NCI-H1048 (cell line): ENCODE data around the gene CIAO2B.
"Not testable (repeated sequence)": the region's sequence is repeated elsewhere in the genome, so short reads cannot be mapped to it uniquely, and the experiment has no call there.

Source experiments
- DNase-seq: peaks from one replicate; lab custom pipeline; 2025; lab: John Stamatoyannopoulos, UW

CIAO2B gene

GRCh38 chr16:66936889-66937554, 2.8 kb upstream of the CIAO2B start:
- no peak for DNase-seq

GRCh38 chr16:66936462-66936861, 2.3 kb upstream of the CIAO2B start:
- no peak for DNase-seq

DNA sequence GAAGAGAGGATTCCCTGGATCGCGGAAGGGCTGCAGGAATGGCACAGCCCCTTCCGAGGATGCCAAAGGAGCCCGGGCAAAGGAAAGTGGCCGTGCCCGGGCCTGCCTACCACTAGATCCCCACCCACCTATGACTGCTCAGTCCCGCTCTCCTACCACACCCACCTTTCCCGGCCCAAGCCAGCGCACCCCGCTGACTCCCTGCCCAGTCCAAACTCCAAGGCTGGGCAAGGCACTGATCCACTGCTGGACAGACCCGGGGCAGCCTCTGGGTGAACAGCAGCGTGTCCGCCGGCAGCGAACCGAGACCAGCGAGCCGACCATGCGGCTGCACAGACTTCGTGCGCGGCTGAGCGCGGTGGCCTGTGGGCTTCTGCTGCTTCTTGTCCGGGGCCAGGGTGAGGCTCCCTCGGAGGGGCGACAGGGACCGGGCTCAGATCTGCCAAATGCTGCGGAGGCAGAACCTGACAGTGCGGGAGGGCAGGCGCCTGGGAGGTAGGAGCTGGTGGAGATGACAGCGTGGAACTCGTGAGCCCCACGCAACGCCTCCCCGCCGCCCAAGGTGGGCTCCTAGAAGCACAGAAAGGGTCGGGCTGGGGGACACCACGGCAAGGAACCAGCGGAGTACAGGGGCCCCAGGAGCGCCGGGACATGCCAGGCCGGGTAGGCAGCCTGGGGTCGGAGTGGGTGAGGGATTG, 1.3 kb upstream of the CIAO2B start, which contains the start of gene CES2:
TSS of gene CES2 (plus strand) at position 203 of the 698 bp plus-strand sequence. CDS start at position 323, 120 bp downstream.
- DNase-seq: no peak

- DNase-seq: not testable (repeated sequence)
Observed at GRCh38 chr16:66934839-66935313, 674 bp upstream of the CIAO2B start.

- DNase-seq: no peak
Observed at GRCh38 chr16:66933776-66934137, 445 bp downstream of the CIAO2B start.

GRCh38 chr16:66932076-66932475, 2.1 kb downstream of the CIAO2B start:
- DNase-seq: no peak

GRCh38 chr16:66931665-66932064, 2.5 kb downstream of the CIAO2B start:
- DNase-seq: no peak

DNA sequence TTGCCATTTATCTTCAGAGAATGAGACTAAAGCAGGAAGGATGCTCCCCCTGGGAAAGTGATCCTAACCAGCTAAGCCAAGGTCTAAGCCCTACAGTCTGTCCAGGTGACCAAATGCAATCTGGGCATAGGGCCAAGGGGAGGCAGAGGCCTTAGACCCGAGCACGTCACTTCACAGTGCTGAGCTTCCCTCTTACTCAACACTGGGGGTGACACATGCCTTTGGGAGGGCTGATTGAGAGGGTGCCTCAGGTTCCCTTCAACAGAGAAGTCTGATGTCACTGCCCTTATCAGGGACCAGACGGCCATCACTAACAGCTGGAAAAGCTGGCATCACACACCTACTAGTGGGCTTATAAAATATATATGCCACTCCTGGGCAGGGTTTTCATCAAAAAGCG, 4.0 kb downstream of the CIAO2B start:
- no peak for DNase-seq

DNA sequence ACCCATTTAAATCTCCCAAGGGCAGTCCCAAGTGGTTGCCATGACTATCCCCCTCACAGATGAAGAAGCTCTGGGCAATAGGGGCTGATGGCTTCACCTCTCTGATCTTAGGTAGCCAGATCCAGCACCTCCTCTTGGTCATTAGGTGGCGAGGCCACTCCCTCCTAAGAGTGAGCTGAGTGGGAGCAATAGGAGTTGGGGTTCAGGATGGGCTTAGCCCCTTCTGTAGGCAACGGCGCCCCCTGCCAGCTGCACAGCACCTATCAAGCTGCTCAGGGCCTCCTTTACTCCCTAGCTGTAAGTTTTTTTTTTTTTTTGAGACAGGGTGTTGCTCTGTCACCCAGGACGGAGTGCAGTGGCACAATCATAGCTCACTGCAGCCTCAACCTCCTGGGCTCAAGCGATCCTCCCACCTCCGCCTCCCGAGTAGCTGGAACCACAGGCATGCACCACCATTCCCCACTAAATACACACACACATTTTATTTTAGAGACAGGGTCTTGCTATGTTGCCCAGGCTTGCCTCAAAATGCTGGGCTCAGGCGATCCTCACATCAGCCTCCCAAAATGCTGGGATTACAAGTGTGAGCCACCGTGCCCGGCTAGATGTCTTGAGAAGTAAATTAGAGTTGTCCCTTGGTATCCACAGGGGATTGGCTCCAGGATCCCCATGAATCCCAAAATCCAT, 5.4 kb downstream of the CIAO2B start:
- DNase-seq: no peak

- no peak for DNase-seq
Observed at GRCh38 chr16:66927918-66928649, 6.1 kb downstream of the CIAO2B start.

- no peak for DNase-seq
Observed at GRCh38 chr16:66926961-66927436, 7.2 kb downstream of the CIAO2B start.

- DNase-seq: no peak
Observed at GRCh38 chr16:66926171-66926947, 7.8 kb downstream of the CIAO2B start.

DNA sequence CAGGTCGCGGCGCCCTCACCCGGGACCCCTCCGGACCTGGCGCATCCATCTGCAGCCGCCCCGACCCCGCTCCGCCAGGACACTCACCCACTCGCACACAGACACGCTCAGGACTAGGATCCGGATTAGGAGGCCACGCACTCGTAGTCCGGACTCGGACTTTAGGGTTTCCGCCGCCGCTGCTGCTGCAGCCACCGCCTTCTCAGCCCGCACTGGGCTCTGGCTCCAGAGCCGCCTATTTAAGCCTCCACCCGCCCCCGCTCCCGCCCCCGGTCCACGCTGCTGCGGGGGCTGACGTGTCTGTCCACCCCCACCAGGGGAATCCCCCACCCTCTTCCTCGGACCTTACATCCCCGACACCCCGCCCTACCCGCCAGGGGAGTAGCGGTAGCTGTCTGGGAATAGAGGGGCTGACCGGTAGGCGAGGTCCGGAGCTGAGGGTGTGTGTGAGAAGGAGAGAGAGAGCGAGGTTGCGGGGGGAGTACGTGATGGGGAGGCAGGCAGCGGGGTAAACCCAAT, 8.8 kb downstream of the CIAO2B start, which contains the start of gene RRAD:
TSS of gene RRAD (minus strand) at position 214 of the 519 bp plus-strand sequence. CDS start 356 bp downstream, outside the sequence.
- no peak for DNase-seq

DNA sequence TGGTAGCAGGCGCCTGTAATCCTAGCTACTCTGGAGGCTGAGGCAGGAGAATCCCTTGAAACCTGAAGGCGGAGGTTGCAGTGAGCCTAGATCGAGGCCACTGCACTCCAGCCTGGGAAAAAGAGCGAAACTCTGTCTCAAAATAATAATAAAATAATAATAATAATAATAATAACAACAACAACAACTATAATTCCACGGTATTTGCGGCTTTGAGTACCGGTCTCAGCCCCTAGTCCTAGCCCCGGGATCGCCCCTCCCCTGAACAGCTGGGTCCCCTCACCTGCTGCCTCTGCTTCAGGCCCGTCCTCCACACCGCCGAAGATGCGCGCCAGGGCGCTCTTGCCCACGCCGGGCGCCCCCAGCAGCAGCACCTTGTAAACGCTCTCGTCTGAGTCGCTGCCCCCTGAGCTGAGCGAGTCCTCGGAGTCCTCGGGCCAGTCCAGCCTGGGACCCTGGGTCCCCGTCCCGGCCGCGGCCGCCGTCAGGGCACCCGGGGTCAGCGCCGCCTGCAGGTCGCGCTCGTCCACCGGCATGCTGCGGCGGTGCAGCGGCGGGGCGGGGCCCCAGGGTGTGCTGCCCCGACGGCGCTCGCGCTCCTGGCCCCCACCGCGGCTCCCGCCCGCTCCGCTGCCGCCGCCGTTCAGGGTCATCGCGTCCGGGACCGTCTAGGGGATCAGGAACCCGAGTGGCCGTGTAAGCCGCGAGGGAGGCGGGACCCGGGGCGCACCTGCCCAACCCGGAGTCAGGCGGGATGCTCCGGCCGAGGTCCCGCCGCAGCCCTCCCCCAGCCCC, 9.5 kb downstream of the CIAO2B start:
- DNase-seq: no peak

GRCh38 chr16:66923866-66924265, 10.3 kb downstream of the CIAO2B start:
- no peak for DNase-seq

DNA sequence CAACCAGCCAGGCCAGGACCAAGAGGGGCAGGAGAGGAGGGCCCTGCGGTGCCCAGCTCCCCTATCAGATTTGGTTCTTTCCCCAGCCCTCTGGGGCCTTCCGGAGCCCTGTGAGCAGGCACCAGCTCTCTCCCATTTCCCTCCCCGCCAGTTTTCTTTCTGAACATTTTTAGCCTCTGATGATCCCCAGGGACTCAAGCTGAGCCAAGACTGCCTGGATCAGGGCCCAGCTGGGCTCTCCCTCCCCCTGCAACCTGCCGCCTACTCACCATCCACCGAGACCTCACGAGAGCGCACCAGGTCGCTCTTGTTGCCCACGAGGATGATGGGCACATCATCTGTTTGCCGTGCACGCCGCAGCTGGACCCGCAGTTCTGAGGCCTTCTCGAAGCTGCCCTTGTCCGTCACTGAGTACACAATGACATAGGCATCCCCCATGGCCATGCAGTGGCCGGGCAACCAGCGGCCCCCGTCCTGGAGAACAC, 10.9 kb downstream of the CIAO2B start:
- no peak for DNase-seq

DNA sequence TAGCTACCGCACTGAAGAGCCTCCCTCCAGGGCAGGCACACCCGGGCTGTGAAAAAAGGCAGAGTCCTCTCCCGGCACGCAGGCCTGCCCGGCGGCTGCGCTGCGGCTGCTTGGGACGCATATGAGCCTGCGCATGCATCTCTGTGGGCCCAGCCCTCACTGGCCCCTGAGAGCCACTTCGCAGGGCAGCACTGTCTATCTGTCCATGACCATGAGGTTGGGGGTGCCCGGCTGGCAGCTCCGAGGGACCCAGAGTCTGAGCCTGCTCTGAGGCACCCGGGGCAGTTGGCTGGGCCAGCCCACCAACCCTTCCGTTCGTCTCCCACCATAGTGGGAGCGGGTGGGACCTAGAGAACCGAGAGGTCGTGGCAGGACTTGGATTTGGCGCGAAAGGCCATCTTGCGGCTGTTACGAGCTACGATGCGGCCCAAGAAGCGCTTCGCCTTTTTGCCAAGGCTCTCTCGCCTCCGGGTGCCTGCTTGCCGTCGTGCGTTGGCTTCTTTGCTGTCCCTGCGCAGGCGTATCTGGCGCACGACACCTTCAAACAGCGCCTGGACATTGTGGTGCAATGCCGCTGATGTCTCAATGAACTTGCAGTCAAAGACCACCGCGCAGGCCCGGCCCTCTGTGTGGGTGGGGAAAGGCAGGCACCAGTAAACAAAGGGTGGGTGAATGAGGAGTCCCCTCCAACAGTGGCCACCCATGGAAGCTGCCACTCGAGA, 12.3 kb downstream of the CIAO2B start:
- DNase-seq: no peak

DNA sequence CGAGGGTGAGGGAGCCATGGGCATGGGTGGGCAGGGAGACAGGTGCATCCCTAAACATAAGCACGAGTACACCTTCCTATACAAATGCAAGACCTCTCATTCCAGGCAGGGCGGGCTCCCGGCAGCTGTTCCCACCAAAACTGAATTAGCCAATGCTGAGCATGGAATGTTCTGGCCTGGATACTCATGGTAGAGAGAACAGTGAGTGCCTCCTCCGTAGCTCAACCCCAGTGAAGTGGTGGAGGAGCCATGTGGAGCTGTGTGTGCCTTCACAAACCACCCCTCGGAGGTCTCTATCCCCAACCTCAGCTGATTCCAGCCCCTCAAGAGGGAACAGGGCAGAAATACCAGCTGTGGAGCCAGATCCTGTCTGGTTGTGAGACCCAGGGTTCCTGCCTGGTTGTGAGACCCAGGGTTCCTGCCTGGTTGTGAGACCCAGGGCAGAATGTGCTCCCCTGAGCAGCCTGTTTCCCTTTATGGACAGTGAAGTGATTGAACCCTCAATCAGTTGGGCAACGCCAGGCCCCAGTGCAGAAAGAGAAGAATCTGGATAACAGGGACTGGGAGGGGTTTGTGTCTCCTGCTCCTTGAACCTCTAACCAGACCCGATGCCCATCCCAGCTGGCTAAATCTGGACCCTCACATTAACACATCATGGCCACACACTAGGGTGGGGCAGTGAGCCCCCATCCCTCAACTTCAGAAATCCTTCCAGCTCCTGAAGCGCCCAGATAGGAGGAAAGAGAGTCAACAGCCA, 13.1 kb downstream of the CIAO2B start:
- DNase-seq: no peak

GRCh38 chr16:66920299-66920590, 14.0 kb downstream of the CIAO2B start:
- DNase-seq: no peak
